GM19043 (cell line): Measurements from ENCODE around the gene SLC41A3.
A peak's percentile ranks its signal among the peaks of the same experiment; 100 is the strongest.

Source experiments
- ATAC-seq: cut with Tn5 transposase; IDR thresholded peaks from one replicate; pipeline ENCODE4 v1.9.1; 2021; ENCODE audit warnings: low read depth; ENCODE audit not compliant: unreplicated experiment

Gene SLC41A3

DNA sequence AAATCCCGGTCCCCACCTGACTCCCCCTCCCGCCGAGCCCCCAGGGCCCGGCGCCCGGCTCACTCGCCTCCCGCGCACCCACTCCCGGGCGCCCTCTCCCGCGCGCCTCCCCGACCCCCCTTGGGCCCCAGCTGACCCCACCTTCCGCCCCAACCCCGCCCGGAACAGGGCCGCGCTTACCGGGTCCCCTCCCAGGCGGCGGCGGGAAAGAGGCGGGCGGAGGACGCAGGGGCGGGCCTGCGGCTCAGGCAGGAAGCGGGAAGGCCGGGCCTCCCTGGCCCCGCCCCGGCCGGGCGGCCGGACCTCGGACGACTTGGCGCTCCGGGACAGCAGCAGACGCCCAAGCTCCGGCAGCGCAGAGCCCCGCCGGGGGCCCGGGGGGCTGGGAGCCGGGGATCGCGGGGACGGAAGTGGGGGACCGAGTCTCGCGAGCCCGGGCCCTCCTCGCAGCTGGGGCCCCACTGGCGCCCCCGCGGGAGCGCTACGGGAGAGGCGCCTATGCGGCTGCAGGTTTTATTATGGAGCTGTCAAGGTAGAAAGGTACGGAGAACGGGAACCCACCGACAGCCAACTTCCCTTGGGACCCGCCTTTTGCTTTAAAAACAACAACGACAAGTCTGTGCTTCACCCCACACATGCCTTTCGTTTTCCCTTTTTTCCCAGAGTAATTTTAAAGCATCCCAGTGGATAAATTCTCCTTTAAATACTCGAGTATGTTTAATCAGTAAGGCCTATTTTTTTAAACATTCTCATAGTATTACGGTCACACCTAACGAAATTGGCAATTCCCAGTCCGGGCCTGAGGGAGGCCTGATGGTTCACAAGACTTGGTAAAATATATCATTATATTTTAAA lies at the start of gene SLC41A3:
Gene SLC41A3, minus strand, starts transcription at position 212 of the 855 bp plus-strand sequence. CDS start 15,905 bp downstream, outside the sequence.
- ATAC-seq: peak; percentile 88

GRCh38 chr3:126133606-126134005 lies 49.7 kb upstream of the SLC41A3 start:
- ATAC-seq: no peak

DNA sequence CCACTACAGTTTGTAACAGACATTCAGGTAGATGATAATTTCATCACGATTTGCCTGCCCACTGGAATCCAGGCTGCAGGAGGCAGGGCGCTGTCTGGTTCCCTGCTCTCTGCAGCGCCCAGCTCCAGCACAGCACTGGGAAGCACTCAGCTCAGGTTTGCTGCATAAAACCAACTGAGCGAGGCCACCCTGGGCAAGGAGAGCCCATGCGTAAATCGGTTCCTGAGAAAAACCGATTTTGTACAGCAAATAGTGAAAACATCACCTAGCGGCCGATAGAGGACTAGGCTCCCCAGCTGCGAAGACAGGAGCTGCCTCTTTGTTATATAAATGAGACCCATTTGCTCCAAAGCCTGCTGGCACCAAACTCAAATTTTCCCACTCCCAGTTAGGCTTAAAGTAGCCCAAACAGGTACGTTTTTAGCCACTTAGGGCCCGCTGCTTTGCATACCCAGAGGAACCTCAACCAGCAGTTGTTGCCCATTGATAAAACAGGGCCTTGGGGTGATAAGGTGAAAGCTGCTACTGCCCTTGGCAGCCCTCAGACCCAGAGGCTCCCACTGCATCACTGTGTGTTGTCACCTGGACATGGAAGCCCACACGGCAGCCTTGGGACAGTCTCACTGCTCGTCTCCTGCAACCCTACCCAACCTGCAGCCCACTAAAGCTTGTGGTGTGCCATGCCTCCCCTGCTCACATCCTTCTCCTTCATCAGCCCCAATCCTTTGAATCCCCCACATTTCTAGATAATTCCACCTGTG lies 49.0 kb upstream of the SLC41A3 start:
- ATAC-seq: no peak

GRCh38 chr3:126131881-126132750 lies 48.2 kb upstream of the SLC41A3 start:
- ATAC-seq: no peak

- ATAC-seq: no peak
Observed at GRCh38 chr3:126130981-126131745, 47.2 kb upstream of the SLC41A3 start.

DNA sequence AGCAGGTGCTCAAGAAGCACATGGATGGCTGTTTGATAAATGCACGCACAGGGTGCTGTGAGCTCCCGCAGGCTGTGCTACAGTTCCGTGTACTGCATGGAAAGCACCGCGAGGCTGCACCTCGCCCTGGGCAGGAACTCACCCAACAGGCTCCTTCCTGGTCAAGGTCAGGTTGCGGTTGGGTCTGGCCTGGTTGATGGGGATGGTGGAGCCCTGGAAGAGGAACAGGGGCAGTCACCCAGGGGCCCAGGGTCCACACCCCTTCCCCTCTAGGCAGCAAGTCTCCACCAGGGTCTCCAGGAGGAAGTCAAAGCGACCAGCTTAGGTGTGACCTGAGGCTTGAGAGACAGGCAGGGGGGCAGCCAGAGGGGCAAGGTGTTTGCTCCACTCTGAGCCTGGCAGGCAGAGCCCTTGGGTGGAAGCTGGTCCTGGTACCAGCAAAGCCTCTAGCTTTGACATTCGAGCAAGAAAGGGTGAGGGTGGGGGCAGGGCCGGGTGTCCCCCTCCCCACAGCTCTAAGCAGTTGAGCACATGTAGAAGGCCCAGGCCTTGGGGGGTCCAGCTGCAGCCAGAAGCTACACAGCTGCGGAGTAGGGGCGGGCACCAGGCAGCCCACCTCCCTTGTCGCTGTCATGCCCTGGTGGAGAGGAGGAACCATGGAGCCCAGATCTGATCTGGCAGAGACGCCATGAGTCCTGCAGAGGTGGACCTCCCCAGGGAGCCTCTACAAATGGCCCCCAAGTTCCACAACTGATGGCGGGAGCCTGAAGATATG lies 46.3 kb upstream of the SLC41A3 start:
- no peak for ATAC-seq

GRCh38 chr3:126129398-126129891 lies 45.5 kb upstream of the SLC41A3 start:
- ATAC-seq: no peak

DNA sequence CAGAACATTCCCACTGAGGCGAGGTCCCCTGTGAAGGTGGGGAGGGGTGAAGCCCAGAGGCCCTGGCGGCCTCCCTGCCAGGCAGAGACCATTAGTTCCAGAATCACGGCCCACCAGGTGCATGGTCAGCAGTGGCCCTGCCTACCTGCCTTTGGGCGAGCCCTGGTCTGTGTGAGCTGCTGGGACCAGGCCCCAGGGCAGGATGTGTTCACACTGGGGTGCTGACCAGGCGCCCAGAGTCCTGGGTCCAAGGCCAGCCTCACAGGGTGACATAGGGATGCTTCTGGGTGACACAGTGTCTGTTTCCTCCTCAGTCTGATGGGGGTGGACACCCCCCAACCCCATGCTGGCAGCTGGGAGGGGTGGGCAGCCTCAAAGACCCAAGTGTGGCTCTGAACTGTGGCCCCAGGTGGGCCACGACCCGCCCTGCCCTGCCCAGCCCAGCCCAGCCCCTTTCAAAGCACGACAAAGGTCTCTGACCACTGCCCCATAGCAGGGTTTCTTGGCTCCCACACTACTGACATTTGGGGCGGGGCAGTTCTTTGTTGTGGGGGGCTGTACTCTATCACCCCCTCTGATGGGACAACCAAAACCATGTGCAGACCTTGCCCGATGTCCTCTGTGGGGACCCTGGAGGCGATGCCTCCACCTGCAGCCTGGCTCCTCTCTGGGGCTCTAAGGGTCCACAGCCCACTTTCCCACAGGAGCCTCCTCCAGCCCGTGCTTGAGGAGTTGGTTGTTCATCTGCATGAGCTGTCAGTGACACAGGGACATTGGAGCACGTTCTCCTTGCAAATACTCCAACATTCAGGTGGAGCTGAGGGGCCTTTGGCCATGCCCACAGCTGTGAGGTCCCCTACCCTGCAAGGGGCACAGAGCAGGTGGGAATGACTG lies 44.8 kb upstream of the SLC41A3 start:
- no peak for ATAC-seq

- no peak for ATAC-seq
Observed at GRCh38 chr3:126127904-126128303, 44.0 kb upstream of the SLC41A3 start.

GRCh38 chr3:126127452-126127851 lies 43.5 kb upstream of the SLC41A3 start:
- no peak for ATAC-seq

DNA sequence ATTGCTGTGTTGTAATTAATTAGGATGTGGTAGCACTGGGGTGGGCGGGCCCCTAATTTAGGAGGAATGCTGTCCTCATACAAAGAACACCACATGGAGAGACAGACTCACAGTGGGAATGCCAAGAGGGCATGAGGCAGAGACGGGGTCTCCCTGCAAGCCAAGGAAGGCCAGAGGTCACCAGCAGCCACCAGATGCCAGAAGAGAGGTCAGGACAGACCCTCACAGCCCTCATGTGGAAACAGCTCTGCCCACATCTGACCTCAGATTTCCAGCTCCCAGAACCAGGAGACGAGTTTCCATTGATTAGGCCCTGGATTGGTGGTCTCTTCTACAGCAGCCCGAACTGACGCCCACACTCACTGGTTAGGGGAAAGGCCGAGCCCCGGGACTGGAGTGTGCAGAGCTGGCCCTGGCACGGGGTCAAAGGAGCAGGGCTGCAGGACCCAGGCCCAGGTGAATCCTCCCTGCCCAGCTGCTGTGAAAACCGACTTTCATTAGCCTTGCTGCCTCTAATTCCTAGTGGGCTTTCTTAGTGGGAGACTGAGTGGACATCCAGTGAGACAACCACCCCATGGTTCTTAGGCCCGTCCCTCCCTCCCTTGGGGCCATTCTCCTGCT lies 43.0 kb upstream of the SLC41A3 start:
- no peak for ATAC-seq

GRCh38 chr3:126126286-126126685 lies 42.4 kb upstream of the SLC41A3 start:
- ATAC-seq: no peak

DNA sequence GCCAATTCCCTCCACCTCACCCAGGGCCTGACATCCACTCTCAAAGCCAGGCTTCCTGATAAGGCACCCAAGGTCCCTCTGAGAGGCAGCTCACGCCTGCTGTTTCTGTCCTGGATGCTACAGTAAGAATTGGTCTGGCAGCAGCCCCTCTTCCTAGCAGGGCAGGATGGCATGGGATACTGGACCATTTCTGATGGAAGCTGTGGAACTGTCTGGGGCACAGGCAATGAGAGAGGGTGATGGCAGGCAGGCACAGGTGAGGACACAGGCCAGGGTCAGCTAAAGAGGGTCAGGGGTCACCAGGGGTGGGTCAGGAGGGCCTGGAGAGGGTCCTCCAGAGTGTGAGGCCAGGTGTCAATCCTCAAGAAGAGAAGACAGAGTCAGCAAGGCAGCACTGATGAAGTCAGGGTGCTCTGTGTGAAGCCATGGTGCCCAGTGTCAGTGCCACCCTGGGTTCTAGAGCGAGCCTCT lies 41.9 kb upstream of the SLC41A3 start:
- no peak for ATAC-seq

- ATAC-seq: no peak
Observed at GRCh38 chr3:126125341-126125740, 41.4 kb upstream of the SLC41A3 start.

GRCh38 chr3:126124896-126125295 lies 41.0 kb upstream of the SLC41A3 start:
- ATAC-seq: no peak

- no peak for ATAC-seq
Observed at GRCh38 chr3:126124148-126124868, 40.4 kb upstream of the SLC41A3 start.

- no peak for ATAC-seq
Observed at GRCh38 chr3:126121632-126122031, 37.7 kb upstream of the SLC41A3 start.
